ENCODE results near the gene PUM2. TPM values are rescaled to one million over a fixed set of nuclear protein-coding genes. Genes with fewer than 3 reads are reported as not detected.
"Not testable (repeated sequence)": the region's sequence is repeated elsewhere in the genome, so short reads cannot be mapped to it uniquely, and the experiment has no call there.

PUM2 gene
- total RNA-seq, 1 donor, result 88.9 TPM

DNA sequence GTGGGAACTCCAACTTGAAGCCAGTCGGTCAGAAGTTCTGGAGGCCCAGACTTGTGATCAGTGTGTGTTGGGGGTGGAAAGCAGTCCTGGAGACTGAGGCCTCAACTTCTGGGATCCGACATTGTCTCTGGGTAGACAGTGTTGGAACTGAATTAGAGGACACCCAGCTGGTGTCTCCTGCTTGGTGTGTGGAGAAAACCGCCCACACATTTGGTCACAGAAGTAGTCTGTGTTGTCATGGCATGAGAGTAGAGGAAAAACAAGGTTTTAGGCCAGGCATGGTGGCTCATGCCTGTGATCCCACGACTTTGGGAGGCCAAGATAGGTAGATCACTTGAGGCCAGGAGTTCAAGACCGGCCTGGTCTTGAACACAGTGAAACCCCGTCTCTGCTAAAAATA lies 51.5 kb downstream of the PUM2 start:
- no peaks in the 10 kb centered on the region for H3K9me3 ChIP-seq (ENCODE audit: low read depth, low read length)
- H3K4me3 ChIP-seq (ENCODE audit: low read length), result no peak overlapping the region
- no peaks in the 10 kb centered on the region for H3K4me1 ChIP-seq (ENCODE audit: insufficient read depth, low read length)
- no peaks in the 10 kb centered on the region for H3K27me3 ChIP-seq (ENCODE audit: insufficient read depth, low read length)

DNA sequence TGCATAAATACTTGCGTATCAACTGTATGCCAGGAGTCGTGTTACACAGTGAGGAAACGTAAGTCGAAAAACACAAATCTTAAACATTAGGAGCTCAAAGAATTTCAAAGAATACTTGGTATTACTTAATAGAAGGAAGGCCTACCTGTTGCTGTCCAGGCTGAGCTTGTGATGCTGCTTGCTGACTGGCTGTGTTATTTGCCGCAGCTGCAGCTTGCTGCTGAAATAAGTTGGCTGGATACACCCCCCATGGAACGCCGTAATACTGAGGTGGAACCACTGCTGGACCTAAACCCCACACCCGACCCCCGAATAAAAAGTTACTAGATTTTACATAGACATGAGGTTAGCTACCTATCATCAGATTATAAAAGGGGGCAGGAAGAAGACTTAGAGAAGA lies 56.4 kb downstream of the PUM2 start:
- no peaks in the 10 kb centered on the region for H3K27me3 ChIP-seq (ENCODE audit: insufficient read depth, low read length)
- H3K4me1 ChIP-seq (ENCODE audit: insufficient read depth, low read length), result no peaks in the 10 kb centered on the region
- no peaks in the 10 kb centered on the region for H3K9me3 ChIP-seq (ENCODE audit: low read depth, low read length)
- H3K4me3 ChIP-seq (ENCODE audit: low read length), result no peak overlapping the region

DNA sequence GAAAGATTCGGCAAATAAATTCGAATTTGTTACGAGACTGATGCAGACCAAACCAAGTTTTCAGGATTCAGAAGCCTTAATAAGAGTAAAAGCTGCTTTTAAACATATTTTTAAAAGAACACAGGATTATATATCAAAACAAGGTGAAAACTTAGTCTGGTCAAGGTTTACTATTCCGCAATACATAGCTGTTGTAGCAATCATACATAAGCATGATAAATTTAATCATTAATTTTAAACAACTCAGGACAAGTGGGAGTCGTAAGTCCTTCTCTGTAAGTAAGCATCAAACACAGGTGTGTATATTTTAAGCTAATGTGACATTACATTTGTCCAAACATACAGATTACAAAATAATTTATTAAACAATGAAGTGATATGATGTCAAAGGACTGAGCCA lies 57.7 kb downstream of the PUM2 start:
- H3K9me3 ChIP-seq (ENCODE audit: low read depth, low read length), result no peaks in the 10 kb centered on the region
- H3K27me3 ChIP-seq (ENCODE audit: insufficient read depth, low read length), result no peaks in the 10 kb centered on the region
- H3K4me3 ChIP-seq (ENCODE audit: low read length), result no peak overlapping the region
- no peaks in the 10 kb centered on the region for H3K4me1 ChIP-seq (ENCODE audit: insufficient read depth, low read length)

DNA sequence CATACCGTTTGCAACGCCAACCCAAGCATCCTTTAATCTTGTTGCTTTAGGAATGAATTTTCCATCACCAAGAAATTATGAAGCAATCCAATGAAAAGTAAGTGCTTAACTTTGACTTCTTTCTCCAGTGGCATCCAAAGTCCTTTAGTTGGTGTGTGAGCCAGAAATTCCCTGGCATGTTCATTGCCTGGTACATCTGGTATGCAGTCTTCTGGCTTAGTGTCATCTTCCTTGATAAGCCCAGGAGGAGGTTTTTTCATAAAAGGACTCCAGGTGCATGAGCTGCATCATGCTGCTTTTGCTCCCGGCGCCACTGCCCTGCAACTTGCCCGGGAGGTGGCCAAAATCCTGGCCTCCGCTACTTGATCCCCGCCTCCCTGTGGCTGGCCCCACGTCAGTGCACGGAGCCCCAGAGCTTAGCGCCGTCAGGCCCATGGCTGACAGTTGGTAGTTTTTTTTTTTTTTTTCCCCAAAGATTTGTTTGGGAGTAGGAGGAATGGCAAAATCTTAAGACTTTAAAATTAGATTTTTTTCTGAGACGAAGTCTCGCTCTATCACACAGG lies 58.7 kb downstream of the PUM2 start:
- H3K4me1 ChIP-seq (ENCODE audit: insufficient read depth, low read length), result no peaks in the 10 kb centered on the region
- no peak overlapping the region for H3K4me3 ChIP-seq (ENCODE audit: low read length)
- H3K27me3 ChIP-seq (ENCODE audit: insufficient read depth, low read length), result no peaks in the 10 kb centered on the region

DNA sequence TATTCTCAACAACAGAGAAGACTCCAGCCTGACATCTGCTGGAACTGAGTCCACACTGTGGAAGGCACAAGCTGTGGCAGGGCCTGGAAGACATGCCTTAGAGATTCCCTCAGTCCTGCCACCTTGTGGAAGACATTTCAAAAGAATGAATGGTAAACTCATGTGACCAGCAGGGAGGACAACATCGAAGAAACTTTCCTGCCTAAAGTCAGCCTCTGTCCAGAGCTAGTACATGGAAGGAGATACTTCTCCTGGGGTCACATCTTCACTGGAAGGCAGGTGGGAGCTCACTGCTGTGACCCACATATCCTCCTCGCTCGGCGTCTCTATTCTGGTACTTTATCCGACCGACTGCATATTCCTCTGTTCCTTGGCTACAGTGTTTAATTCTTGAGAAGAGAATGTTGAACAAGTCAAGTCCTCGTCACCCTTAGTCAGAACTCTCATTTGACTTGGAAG lies 59.5 kb downstream of the PUM2 start:
- no peaks in the 10 kb centered on the region for H3K9me3 ChIP-seq (ENCODE audit: low read depth, low read length)
- no peak overlapping the region for H3K4me3 ChIP-seq (ENCODE audit: low read length)
- no peaks in the 10 kb centered on the region for H3K4me1 ChIP-seq (ENCODE audit: insufficient read depth, low read length)

More for the DNA sequence above, 58.7 kb downstream of the PUM2 start:
- no peaks in the 10 kb centered on the region for H3K9me3 ChIP-seq (ENCODE audit: low read depth, low read length)

DNA sequence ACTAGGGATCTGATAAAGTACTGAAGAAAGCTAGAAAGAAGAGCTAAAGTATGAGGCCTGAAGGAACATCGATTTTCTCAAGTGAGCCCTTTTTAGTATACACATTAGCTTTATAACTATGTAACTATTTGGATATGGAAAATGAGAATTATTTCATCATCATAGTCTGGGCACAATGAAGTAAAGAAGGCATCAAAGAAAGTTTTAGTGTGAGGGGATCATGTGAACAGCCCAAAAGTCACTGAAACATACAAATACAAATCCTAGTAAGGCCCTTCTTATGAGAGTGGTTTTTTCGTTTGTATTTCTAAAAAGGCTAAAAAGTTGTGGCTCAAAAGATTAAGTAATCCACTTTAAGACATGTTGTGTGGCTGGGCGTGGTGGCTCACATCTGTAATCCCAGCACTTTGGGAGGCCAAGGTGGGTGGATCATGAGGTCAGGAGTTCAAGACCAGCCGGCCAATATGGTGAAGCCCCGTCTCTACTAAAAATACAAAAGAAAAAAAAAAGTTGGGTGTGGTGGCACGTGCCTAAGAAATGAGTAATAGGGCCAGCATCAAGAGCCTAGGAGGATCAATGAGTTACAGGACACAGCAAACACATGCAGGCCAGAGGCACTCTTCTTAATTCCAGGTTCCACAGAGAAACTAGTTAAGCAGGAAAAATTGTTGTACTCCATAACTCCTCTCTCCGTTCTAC lies 61.9 kb downstream of the PUM2 start:
- Histone ChIP-seq H3K4me1 (ENCODE audit: insufficient read depth, low read length) (no peaks in the 10 kb centered on the region), H3K4me3 (ENCODE audit: low read length) (no peak overlapping the region), H3K9me3 (ENCODE audit: low read depth, low read length) (no peaks in the 10 kb centered on the region), H3K27me3 (ENCODE audit: insufficient read depth, low read length) (no peaks in the 10 kb centered on the region)

More for the DNA sequence above, 59.5 kb downstream of the PUM2 start:
- H3K27me3 ChIP-seq (ENCODE audit: insufficient read depth, low read length), result no peaks in the 10 kb centered on the region

DNA sequence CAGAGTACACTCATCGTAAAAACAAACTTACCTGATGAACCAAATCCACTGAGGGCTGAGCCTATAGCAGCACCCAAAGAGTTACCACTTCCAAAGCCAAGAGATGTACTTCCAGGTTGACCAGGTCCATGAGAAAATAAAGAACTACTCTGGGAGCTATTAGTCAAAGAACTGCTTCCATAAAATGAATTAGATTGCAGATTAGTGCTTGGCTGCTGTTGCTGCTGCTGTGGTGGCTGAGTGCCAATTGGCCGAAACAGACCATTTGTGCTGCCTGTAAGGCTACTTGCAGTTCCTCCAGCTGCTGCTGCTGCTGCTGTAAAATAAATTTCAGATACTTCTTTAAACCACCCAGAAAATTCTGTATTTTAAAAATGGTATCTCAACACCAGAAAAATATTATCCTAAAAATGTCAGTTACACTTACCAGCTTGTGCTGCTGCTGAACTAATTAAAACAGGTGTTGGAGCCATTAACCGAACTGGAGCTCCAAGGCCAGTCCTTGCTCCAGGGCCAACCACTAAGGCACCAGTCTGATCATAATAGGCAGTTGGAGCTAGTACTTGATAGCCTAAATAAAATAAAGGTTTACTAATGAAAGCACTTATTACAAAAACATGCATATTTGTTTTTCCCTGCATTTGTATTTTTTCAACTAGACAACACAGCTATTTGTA lies 67.6 kb downstream of the PUM2 start:
- no peaks in the 10 kb centered on the region for H3K27me3 ChIP-seq (ENCODE audit: insufficient read depth, low read length)
- H3K4me1 ChIP-seq (ENCODE audit: insufficient read depth, low read length), result no peaks in the 10 kb centered on the region
- H3K4me3 ChIP-seq (ENCODE audit: low read length), result no peak overlapping the region
- H3K9me3 ChIP-seq (ENCODE audit: low read depth, low read length), result no peaks in the 10 kb centered on the region

DNA sequence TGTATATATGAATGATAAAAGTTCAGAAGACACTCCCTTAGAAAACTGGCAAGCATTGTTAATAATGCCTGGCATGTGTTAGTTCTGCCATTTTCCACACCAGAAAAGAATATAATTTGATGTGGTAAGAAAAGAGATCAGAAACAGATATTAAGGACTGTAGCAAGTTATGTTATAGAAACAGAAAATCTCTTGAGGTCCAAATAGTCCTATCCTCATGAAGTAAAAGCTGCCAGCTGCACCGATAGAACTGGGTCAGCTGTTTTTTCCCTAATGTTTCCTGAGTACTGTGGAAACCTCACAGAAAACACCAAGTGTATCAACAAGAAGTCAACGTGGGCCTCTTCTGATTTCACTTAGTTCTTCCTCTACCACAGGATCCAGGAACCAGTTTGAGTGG lies 68.8 kb downstream of the PUM2 start:
- no peak overlapping the region for H3K4me3 ChIP-seq (ENCODE audit: low read length)
- no peaks in the 10 kb centered on the region for H3K4me1 ChIP-seq (ENCODE audit: insufficient read depth, low read length)
- no peaks in the 10 kb centered on the region for H3K27me3 ChIP-seq (ENCODE audit: insufficient read depth, low read length)
- no peaks in the 10 kb centered on the region for H3K9me3 ChIP-seq (ENCODE audit: low read depth, low read length)

DNA sequence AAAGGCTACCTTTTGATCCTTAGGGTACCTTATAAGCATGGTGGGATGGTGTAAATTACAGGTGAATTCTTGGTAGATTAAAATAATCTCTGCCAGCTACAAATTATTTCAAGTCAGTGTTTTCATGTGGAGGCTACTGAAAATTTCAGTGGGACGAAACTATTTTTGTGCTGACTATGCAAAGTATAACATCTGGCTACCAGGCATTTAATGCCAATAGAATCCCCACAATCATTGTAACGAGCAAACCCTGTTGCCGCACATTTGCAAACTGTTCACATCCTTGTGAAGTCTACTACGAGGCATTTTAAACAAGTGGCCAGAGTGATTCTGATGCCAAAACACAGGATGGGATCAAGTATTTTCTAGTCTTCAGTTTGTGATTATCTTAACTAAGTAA lies 77.6 kb downstream of the PUM2 start:
- no peaks in the 10 kb centered on the region for H3K27me3 ChIP-seq (ENCODE audit: insufficient read depth, low read length)
- H3K4me3 ChIP-seq (ENCODE audit: low read length), result no peak overlapping the region
- no peaks in the 10 kb centered on the region for H3K4me1 ChIP-seq (ENCODE audit: insufficient read depth, low read length)
- H3K9me3 ChIP-seq (ENCODE audit: low read depth, low read length), result no peaks in the 10 kb centered on the region

DNA sequence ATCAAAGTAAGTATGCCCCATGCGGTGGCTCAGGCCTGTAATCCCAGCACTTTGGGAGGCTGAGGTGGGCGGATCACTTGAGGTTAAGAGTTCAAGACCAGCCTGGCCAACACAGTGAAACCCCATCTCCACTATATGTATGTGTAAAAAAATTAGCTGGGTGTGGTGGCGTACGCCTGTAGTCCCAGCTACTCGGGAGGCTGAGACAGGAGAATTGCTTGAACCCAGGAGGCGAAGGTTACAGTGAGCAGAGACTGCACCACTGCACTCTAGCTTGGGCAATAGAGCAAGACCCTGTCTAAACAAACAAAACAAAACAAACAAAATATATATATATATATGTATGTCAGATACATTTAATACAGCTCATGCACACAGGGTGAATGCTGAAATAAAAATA lies 82.3 kb downstream of the PUM2 start:
- H3K4me3 ChIP-seq (ENCODE audit: low read length); H3K9me3 ChIP-seq (ENCODE audit: low read depth, low read length); H3K27me3 ChIP-seq (ENCODE audit: insufficient read depth, low read length); H3K4me1 ChIP-seq (ENCODE audit: insufficient read depth, low read length): not testable (repeated sequence)

DNA sequence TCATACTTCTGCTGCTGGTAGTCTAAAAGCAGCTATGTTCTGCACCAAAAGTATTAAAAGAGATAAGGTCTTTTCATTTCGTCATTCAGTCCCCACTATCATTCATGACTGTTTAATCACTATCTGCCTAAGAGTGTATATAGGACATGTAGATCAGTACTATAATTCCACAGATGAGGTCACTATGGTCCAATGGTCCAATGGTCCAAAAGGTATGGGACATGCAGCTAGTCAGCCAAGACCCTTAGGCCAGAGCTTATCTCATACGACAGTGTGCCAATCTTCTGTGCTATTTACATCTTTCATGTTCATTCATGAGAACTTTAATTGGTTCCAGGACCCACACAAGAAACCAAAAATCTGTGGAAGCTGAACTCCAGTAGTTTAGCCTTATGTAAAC lies 83.1 kb downstream of the PUM2 start:
- H3K4me3 ChIP-seq (ENCODE audit: low read length), result no peak overlapping the region
- H3K4me1 ChIP-seq (ENCODE audit: insufficient read depth, low read length), result no peaks in the 10 kb centered on the region
- H3K9me3 ChIP-seq (ENCODE audit: low read depth, low read length), result no peaks in the 10 kb centered on the region
- no peaks in the 10 kb centered on the region for H3K27me3 ChIP-seq (ENCODE audit: insufficient read depth, low read length)

DNA sequence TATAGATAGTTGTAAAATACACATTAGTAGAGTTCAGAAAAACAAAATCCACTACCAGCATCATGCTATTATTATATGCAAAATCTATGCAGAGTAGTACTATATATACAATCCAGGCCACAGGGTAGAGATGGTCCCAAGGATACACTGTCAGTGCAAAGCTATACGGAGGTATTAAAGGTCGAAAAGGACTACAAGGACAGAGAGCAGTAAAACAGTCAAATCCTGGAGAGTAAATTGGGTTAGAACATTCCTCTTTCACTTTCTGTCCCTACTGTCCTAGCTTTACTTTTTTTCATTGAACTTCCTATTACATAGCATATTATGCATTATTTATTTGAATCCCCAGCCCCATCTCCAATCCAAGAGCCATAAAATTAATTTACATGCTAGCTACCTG lies 86.0 kb downstream of the PUM2 start:
- Histone ChIP-seq H3K4me3 (ENCODE audit: low read length) (no peak overlapping the region), H3K9me3 (ENCODE audit: low read depth, low read length) (no peaks in the 10 kb centered on the region), H3K27me3 (ENCODE audit: insufficient read depth, low read length) (no peaks in the 10 kb centered on the region), H3K4me1 (ENCODE audit: insufficient read depth, low read length) (no peaks in the 10 kb centered on the region)

DNA sequence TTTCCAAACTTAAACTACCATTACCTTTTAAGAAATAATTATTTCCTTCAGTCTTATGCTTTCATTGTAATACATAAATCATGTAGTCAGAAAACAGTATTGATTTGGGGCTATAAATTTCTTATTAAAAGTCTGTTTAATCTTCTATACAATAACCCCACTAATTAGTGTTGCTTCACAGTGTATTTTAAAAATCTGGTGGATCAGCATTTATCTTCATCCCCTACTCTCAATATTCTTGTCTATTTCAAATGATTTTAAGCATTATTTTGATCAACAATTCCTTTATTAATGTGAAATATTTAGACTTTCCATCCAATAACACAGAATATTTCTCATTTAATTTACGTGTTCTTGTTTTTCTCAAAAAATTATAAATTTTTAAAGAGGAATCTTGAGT lies 93.2 kb downstream of the PUM2 start:
- Histone ChIP-seq H3K9me3 (ENCODE audit: low read depth, low read length) (no peaks in the 10 kb centered on the region), H3K4me1 (ENCODE audit: insufficient read depth, low read length) (no peaks in the 10 kb centered on the region)

DNA sequence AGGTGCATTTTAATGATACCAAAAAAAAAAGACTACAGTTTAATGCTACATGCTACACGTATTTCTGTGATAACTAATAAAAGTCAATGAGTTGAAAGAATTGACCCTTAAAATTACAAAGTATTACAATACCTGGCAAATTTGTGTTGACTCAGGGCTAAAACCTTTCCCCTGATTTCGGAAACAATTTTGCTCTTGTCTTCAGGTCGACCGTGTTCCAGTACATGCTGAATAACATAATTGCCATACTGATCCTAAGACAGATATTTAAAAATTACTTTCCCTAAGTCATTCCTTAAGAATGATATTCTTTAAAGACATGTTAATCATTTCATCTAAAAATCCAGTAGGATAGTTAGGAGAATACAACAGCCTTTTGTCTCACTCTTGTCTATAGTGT lies 95.9 kb downstream of the PUM2 start:
- Histone ChIP-seq H3K4me1 (ENCODE audit: insufficient read depth, low read length) (no peaks in the 10 kb centered on the region), H3K27me3 (ENCODE audit: insufficient read depth, low read length) (no peaks in the 10 kb centered on the region), H3K4me3 (ENCODE audit: low read length) (no peak overlapping the region)

More for the DNA sequence above, 93.2 kb downstream of the PUM2 start:
- H3K4me3 ChIP-seq (ENCODE audit: low read length), result no peak overlapping the region
- H3K27me3 ChIP-seq (ENCODE audit: insufficient read depth, low read length), result no peaks in the 10 kb centered on the region

DNA sequence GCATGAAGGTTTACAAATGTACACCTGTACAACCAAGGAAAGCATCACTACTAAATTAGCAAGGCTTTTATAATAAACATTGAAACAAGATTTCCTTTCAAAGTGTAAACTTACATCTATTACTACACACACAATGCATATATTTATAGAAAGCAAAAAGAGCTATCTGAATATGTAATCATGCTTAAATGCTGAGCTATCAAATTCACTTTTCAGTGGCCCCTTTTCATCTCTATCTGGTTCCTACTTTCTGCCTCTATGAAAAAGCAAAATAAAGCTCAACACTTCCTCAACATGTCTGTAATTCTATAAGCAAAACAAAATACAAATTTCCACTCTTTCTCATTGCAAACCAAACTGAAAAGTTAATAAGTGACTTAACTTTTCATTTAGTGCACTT lies 100.2 kb downstream of the PUM2 start:
- no peaks in the 10 kb centered on the region for H3K9me3 ChIP-seq (ENCODE audit: low read depth, low read length)

More for the DNA sequence above, 95.9 kb downstream of the PUM2 start:
- H3K9me3 ChIP-seq (ENCODE audit: low read depth, low read length), result no peaks in the 10 kb centered on the region

DNA sequence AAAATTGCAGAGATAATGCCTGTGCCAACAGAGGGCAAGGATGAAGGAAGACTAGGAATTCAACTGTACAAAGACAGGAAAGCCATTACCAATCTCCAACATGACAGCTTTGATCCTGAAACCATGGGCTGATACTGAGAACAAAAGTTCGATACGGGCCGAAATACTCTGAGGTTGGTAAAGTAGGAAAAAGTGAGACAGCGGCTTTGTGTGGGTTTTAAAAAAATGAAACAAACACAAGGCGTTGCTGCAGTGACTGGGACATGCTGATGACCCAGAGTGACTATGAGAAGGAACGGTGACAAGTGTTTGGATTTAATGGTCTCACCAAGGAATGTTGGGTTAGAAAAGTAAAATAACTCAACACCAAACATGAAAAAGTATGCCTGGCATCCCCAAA lies 101.5 kb downstream of the PUM2 start:
- H3K4me3 ChIP-seq (ENCODE audit: low read length), result no peak overlapping the region
- H3K27me3 ChIP-seq (ENCODE audit: insufficient read depth, low read length), result no peaks in the 10 kb centered on the region
- H3K4me1 ChIP-seq (ENCODE audit: insufficient read depth, low read length), result no peaks in the 10 kb centered on the region
- no peaks in the 10 kb centered on the region for H3K9me3 ChIP-seq (ENCODE audit: low read depth, low read length)

More for the DNA sequence above, 100.2 kb downstream of the PUM2 start:
- H3K4me1 ChIP-seq (ENCODE audit: insufficient read depth, low read length), result no peaks in the 10 kb centered on the region
- H3K27me3 ChIP-seq (ENCODE audit: insufficient read depth, low read length), result no peaks in the 10 kb centered on the region
- H3K4me3 ChIP-seq (ENCODE audit: low read length), result no peak overlapping the region

All from mononuclear cell (primary cell).